Activated T-helper 1 cell treated with anti-CD3 and anti-CD28 coated beads, Interleukin-12 subunit alpha, Interleukin-12 subunit beta, Interleukin-2, Interleukin-4 antibody, amounts not matched to agents 30 ng/mL and 10 ng/mL and 1 ng/mL, durations not matched to agents 14 hours and 24 hours and 36 hours (primary cell): Measurements from ENCODE around the gene HTR3B. TPM values are rescaled to one million over a fixed set of nuclear protein-coding genes. Genes with fewer than 3 reads are reported as not detected.

ENCODE experiments used
- DNase-seq: peaks from one replicate; pipeline ENCODE4 v3.0.0; 2021; ENCODE audit warnings: low spot score
- H3K27ac Mint-ChIP-seq: one replicate; pipeline ENCODE4 v1.8.0; 2021; ENCODE audit warnings: mild to moderate bottlenecking, mixed read lengths
- H3K27me3 Mint-ChIP-seq: one replicate; pipeline ENCODE4 v1.8.0; 2022; ENCODE audit warnings: mild to moderate bottlenecking, moderate library complexity, mixed read lengths; ENCODE audit not compliant: insufficient read depth
- H3K36me3 Mint-ChIP-seq: one replicate; pipeline ENCODE4 v1.8.0; 2021; ENCODE audit warnings: low read depth, mixed read lengths
- H3K4me1 Mint-ChIP-seq: one replicate; pipeline ENCODE4 v1.8.0; 2021; ENCODE audit warnings: low read depth, mixed read lengths
- H3K4me3 Mint-ChIP-seq: one replicate; pipeline ENCODE4 v1.8.0; 2021; ENCODE audit warnings: mild to moderate bottlenecking, moderate library complexity, mixed read lengths
- H3K9me3 Mint-ChIP-seq: one replicate; pipeline ENCODE4 v1.8.0; 2021; ENCODE audit warnings: mixed read lengths
- intact Hi-C: fragments of 100-400 bp; cut with micrococcal nuclease; formaldehyde crosslinking; loops from one replicate; pipeline ENCODE4 v1.15.1; 2024
- total RNA-seq: library from RNA; stranded (reverse); gene quantifications from 2 replicates; pipeline ENCODE4 v1.2.3, GENCODE V29; 2022

The HTR3B gene
- total RNA-seq, 1 donor from 2014 or later, result not detected

GRCh38 chr11:113989381-113989780, 84.8 kb downstream of the HTR3B start:
- Mint-ChIP-seq H3K9me3 (no peaks in the 10 kb centered on the region), H3K4me1 (no peaks in the 10 kb centered on the region), H3K27ac (no peak overlapping the region), H3K36me3 (no peaks in the 10 kb centered on the region), H3K4me3 (no peak overlapping the region), H3K27me3 (peaks cover 5% of the 10 kb centered on the region)
- DNase-seq, result no peak
- intact Hi-C loops, result loop anchor here (5.0 kb wide), 1 partner anchor 48 kb away; no protein-coding TSS in a partner anchor

- Mint-ChIP-seq H3K9me3 (no peaks in the 10 kb centered on the region), H3K36me3 (no peaks in the 10 kb centered on the region), H3K27ac (no peak overlapping the region), H3K4me3 (no peak overlapping the region), H3K27me3 (peaks cover 5% of the 10 kb centered on the region), H3K4me1 (no peaks in the 10 kb centered on the region)
- no peak for DNase-seq
- intact Hi-C loops, result loop anchor here (5.0 kb wide), 1 partner anchor 47 kb away; no protein-coding TSS in a partner anchor
These were observed 85.3 kb downstream of the HTR3B start for GRCh38 chr11:113989916-113990315.

DNA sequence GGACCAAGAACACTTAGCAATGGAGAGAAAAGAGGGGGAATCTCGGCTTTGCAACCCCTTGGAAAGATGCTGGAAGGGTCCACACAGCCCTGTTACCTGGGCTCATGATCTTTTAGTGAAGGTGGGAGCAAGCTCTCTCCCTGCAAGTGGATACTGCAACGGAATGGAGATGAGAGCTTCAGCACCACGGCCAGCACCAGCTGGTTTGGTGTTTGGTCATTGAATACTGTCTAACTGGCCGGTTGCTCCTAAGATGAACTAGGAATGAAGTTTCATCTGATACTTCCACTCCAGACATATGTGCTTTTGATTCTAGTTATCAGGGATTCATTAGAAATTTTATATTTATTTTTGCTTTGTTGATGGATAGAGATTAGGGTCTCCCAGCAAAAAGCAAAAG, 86.6 kb downstream of the HTR3B start:
- no peak for DNase-seq
- intact Hi-C loops, result no loop called here
- Mint-ChIP-seq H3K36me3 (no peaks in the 10 kb centered on the region), H3K9me3 (no peaks in the 10 kb centered on the region), H3K4me1 (no peaks in the 10 kb centered on the region), H3K27ac (no peak overlapping the region), H3K4me3 (no peak overlapping the region), H3K27me3 (peaks cover 9% of the 10 kb centered on the region)

DNA sequence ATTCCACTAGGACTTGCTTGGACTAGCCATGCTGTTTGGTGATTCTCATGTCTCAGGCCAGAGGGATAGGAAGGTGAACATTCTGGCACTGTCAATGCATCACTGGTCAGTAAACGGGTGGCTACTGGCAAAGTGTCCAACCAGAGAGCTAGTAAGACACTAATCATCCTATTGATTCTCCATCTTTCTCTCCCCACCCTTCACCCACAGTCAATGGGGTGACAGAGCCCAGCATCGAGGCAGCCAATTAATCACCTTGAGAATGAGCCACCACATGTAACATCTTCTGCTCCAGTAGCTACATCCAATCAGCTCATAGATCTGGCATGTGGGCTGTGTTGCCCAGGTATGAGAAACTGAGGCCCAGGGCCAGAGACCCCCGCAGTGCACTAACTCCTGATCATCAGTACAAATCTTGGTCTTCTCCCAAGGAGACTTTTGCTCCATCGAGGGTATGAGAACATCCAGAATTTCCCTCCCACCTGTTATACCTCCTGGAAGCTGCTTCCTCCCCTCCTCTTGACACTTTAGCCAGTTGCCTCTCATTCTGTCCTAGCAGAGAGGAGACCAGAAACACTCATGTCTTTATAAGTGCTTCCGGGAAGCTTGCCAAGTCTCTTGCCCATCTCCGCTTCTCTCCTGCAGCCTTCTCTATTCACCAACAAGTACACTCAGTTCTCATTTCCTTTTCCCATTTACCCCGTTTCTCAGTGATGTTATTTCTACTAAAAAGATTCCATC, 87.3 kb downstream of the HTR3B start:
- peaks cover 9% of the 10 kb centered on the region for H3K27me3 Mint-ChIP-seq
- no peak for DNase-seq
- no peak overlapping the region for H3K4me3 Mint-ChIP-seq
- no peak overlapping the region for H3K27ac Mint-ChIP-seq
- no peaks in the 10 kb centered on the region for H3K36me3 Mint-ChIP-seq
- H3K4me1 Mint-ChIP-seq, result no peaks in the 10 kb centered on the region
- intact Hi-C loops, result no loop called here
- H3K9me3 Mint-ChIP-seq, result no peaks in the 10 kb centered on the region

- intact Hi-C loops, result no loop called here
- H3K9me3 Mint-ChIP-seq, result no peaks in the 10 kb centered on the region
- no peak overlapping the region for H3K27ac Mint-ChIP-seq
- no peak for DNase-seq
- H3K27me3 Mint-ChIP-seq, result peaks cover 9% of the 10 kb centered on the region
- no peaks in the 10 kb centered on the region for H3K4me1 Mint-ChIP-seq
- H3K4me3 Mint-ChIP-seq, result no peak overlapping the region
- no peaks in the 10 kb centered on the region for H3K36me3 Mint-ChIP-seq
These were observed 88.0 kb downstream of the HTR3B start for GRCh38 chr11:113992459-113993110.

DNA sequence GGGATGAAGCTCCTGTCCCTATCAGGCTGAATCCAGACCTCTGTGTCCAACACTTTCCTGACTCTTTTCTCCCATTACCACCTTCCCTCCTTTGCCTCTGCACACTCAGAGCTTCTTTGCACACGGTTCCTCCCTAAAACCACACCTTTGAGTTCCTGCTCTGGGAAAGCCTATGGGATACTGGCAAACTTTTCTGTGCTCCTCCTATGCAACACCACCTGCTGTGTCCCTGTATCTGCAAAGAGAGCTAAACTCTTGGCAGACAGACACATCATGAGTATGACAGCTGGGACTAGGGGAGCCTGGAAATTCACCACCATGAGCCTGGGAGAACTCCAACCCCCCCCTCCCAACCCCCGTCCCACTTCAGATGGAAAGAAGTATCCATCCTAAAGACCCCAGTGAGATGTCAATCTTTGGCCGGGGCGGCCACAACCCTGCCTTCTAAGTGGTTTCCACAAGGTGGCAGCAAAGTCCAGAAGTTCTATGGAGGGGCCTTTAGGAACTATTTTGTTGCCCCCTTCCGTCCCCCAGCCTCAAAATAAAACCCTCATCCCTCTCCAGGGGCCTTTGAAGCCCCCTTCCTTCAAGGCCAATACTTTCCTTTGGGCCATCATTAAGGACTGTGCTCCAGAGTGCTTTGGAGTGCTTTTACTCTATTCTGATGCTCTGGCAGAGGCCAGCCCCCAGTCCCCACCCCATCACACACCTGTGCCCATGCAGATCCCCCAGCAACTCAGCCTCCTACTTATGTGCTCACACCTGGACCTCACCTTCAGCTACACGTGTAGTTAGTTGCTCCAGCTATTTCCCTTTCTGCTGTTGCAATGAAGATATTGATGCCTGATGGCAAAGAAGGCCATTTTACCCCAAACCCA, 89.7 kb downstream of the HTR3B start:
- Mint-ChIP-seq H3K36me3 (no peaks in the 10 kb centered on the region), H3K27me3 (peaks cover 7% of the 10 kb centered on the region), H3K27ac (no peak overlapping the region), H3K4me3 (no peak overlapping the region), H3K9me3 (no peaks in the 10 kb centered on the region), H3K4me1 (no peaks in the 10 kb centered on the region)
- intact Hi-C loops, result loop anchor here (1.0 kb wide), 1 partner anchor 267 kb away; no protein-coding TSS in a partner anchor
- no peak for DNase-seq

Other genes starting within 250 kb of the HTR3B start
- 0.66 and 1.6 TPM in 2 replicates for gene TMPRSS5, start 198.5 kb upstream of the HTR3B start, total RNA-seq
- gene ZW10, start 131.1 kb upstream of the HTR3B start, total RNA-seq, result 20.5 and 22.6 TPM in 2 replicates
- gene CLDN25, start 125.0 kb upstream of the HTR3B start, total RNA-seq, result not detected in 2 replicates
- gene USP28, start 29.2 kb upstream of the HTR3B start, total RNA-seq, result 29.0 and 30.9 TPM in 2 replicates
- gene HTR3A, start 70.3 kb downstream of the HTR3B start, total RNA-seq, result not detected in 2 replicates
- 3.4 and 3.9 TPM in 2 replicates for gene ZBTB16, start 154.9 kb downstream of the HTR3B start, total RNA-seq